ENCODE data around the gene COA1. TPM values are rescaled to one million over a fixed set of nuclear protein-coding genes. Genes with fewer than 3 reads are reported as not detected.

COA1 gene
- total RNA-seq, 1 donor from 2014 or later, result 50.0 TPM

- TF ChIP-seq CTCF (IDR thresholded peaks at IDR 0.05; ENCODE audit: insufficient read depth, low read length, severe bottlenecking), result no peak
- Histone ChIP-seq H3K36me3 (ENCODE audit: control insufficient read depth, insufficient read depth, low read length) (peaks cover 1% of the 10 kb centered on the region), H3K4me3 (ENCODE audit: low read depth, low read length) (no peak overlapping the region), H3K27me3 (ENCODE audit: control insufficient read depth, insufficient read depth, low read length) (no peaks in the 10 kb centered on the region)
- no peak for DNase-seq (ENCODE audit: low read depth)
- FAIRE-seq, result no peak
Observed at GRCh38 chr7:43703573-43703972, 25.8 kb downstream of the COA1 start.

- no peak for DNase-seq (ENCODE audit: low read depth)
- Histone ChIP-seq H3K4me3 (ENCODE audit: low read depth, low read length) (no peak overlapping the region), H3K36me3 (ENCODE audit: control insufficient read depth, insufficient read depth, low read length) (peaks cover 1% of the 10 kb centered on the region), H3K27me3 (ENCODE audit: control insufficient read depth, insufficient read depth, low read length) (no peaks in the 10 kb centered on the region)
- FAIRE-seq, result no peak
- no peak for TF ChIP-seq CTCF (IDR thresholded peaks at IDR 0.05; ENCODE audit: insufficient read depth, low read length, severe bottlenecking)
Observed at GRCh38 chr7:43702974-43703373, 26.3 kb downstream of the COA1 start.

GRCh38 chr7:43701929-43702328 is 27.4 kb downstream of the COA1 start:
- FAIRE-seq, result no peak
- no peak overlapping the region for H3K4me3 ChIP-seq (ENCODE audit: low read depth, low read length)
- TF ChIP-seq CTCF (IDR thresholded peaks at IDR 0.05; ENCODE audit: insufficient read depth, low read length, severe bottlenecking), result no peak
- no peak for DNase-seq (ENCODE audit: low read depth)
- peaks cover 1% of the 10 kb centered on the region for H3K36me3 ChIP-seq (ENCODE audit: control insufficient read depth, insufficient read depth, low read length)
- no peaks in the 10 kb centered on the region for H3K27me3 ChIP-seq (ENCODE audit: control insufficient read depth, insufficient read depth, low read length)

- Histone ChIP-seq H3K36me3 (ENCODE audit: control insufficient read depth, insufficient read depth, low read length) (peaks cover 1% of the 10 kb centered on the region), H3K27me3 (ENCODE audit: control insufficient read depth, insufficient read depth, low read length) (no peaks in the 10 kb centered on the region), H3K4me3 (ENCODE audit: low read depth, low read length) (no peak overlapping the region)
- no peak for TF ChIP-seq CTCF (IDR thresholded peaks at IDR 0.05; ENCODE audit: insufficient read depth, low read length, severe bottlenecking)
- no peak for DNase-seq (ENCODE audit: low read depth)
- no peak for FAIRE-seq
Observed at GRCh38 chr7:43701500-43701854, 27.8 kb downstream of the COA1 start.

GRCh38 chr7:43700646-43701499 is 28.4 kb downstream of the COA1 start:
- FAIRE-seq (no peak), DNase-seq (ENCODE audit: low read depth) (no peak)
- Histone ChIP-seq H3K27me3 (ENCODE audit: control insufficient read depth, insufficient read depth, low read length) (no peaks in the 10 kb centered on the region), H3K4me3 (ENCODE audit: low read depth, low read length) (no peak overlapping the region), H3K36me3 (ENCODE audit: control insufficient read depth, insufficient read depth, low read length) (peaks cover 1% of the 10 kb centered on the region)
- TF ChIP-seq CTCF (IDR thresholded peaks at IDR 0.05; ENCODE audit: insufficient read depth, low read length, severe bottlenecking), result no peak

GRCh38 chr7:43700059-43700501 is 29.2 kb downstream of the COA1 start:
- Histone ChIP-seq H3K27me3 (ENCODE audit: control insufficient read depth, insufficient read depth, low read length) (no peaks in the 10 kb centered on the region), H3K36me3 (ENCODE audit: control insufficient read depth, insufficient read depth, low read length) (no peaks in the 10 kb centered on the region), H3K4me3 (ENCODE audit: low read depth, low read length) (no peak overlapping the region)
- FAIRE-seq (no peak), DNase-seq (ENCODE audit: low read depth) (peak; percentile 72)
- peak; percentile 49 for TF ChIP-seq CTCF (IDR thresholded peaks at IDR 0.05; ENCODE audit: insufficient read depth, low read length, severe bottlenecking)
